T-helper 22 cell (primary cell): Measurements from ENCODE around the gene RERE.
"Not testable (repeated sequence)": the region's sequence is repeated elsewhere in the genome, so short reads cannot be mapped to it uniquely, and the experiment has no call there.

Experiments
- DNase-seq: peaks from one replicate; pipeline ENCODE4 v3.0.0-alpha.2; 2020; ENCODE audit warnings: low read depth

Gene RERE

DNA sequence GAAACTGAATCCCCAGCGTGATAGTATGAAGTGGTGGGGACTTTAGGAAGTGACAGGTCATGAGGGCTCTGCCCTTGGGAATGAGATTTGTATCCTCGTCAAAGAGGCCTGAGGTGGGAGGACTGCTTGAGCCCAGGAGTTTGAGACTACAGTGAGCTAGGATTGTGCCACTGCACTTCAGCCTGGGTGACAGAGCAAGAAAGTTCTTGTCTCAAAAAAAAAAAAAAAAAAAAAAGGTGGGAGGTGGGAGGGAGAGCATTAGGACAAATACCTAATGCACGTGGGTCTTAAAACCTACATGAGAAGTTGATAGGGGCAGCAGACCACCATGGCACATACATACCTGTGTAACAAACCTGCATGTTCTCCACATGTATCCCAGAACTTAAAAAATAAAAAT lies 24.0 kb upstream of the RERE start:
- DNase-seq = no peak

DNA sequence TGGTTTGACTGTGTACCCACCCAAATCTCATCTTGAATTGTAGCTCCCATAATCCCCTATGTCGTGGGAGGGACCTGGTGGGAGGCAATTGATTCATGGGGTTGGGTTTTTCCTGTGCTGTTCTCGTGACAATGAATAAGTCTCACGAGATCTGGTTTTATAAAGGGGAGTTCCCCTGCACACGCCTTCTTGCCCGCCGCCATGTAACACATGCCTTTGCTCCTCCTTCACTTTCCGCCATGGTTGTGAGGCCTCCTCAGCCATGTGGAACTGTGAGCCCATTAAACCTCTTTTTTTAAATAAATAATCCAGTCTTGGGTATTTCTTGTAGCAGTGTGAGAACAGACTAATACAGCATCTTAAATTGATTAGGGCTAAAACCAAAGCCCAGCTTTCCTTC lies 22.6 kb upstream of the RERE start:
- no peak for DNase-seq

DNA sequence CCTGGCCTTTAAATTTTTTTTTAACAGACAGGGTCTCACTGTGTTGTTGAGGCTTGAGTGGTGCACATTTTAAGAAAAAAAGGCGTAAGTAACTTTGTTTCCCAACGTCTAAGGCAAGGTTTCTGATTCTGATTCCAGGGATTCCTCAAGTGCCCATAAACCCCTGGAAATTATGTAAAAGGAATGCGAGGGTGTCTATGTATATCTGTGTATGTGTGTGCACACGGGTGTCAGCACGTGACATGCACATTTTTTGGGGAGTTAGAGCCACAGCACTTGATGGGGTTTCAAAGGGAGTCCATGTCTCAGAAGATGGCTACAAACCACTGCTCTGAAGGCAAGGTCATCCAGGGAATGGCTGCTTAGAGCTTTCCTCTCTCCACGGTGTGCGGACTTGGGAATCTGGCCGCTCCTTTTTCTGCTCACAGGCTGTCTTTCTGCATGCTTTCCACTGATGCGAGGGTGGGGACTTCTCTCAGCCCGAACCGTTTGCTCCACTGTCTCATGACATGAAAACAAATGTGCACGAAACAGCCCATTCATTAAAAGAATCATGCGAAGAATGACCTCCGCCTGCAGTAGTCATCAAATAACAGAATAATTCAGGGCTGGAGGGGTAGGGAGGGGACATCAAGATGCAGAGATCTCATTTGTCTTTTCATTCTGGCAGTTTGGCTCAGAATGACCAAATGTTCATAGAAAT lies 18.7 kb upstream of the RERE start:
- DNase-seq = no peak

DNA sequence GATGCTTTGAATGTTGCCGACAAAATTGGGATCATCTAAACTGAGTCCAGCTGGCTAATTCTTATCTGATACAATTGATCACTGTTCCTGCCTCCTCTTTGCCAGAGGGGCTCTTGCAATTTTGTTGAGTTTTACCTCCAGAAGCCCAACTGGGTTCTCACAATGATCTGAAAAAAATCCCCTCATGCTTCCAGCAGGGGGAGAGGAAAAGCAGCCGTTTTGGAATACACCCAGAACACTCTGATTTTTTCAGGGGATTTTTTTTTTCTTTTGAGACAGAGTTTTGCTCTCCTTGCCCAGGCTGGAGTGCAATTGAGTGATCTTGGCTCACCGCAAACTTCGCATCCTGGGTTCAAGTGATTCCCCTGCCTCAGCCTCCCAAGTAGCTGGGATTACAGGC lies 13.9 kb upstream of the RERE start:
- no peak for DNase-seq

DNA sequence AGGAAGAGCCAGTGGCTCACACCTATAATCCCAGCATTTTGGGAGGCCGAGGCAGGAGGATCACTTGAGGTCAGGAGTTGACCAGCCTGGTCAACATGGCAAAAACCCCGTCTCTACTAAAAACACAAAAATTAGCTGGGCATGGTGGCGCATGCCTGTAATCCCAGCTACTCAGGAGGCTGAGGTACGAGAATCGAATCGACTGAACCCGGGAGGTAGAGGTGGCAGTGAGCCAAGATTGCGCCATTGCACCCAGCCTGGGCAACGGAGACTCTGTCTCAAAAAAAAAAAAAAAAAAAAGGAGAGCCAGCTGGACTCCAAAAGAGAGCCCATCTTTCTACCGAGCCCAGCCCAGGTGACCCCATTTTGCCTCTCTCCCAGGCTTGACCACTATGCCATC lies 13.3 kb upstream of the RERE start:
- DNase-seq = not testable (repeated sequence)

DNA sequence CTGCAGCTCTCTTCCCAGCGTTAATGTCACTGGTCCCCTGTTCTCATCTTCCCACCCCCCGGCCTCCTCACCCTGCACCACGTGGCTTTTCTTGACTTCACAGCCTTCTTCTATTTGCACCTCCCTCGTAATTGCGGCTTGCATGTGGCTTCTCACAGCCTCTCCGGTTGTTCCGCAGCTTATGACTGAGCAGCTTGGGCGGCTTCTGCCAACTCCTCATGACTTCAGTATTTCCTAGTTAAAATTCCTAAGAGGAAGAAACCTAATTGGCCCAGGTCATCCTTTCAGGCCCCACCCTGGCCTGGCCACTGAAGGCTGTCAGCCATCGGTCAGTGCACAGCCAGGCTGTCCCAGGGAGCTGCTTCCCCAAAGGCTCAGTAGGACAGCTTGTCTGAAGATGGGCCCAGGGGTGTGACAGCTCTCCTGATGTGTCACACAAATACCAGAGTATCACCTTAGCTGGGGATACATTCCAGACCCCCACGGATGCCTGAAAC lies 8.6 kb upstream of the RERE start:
- DNase-seq = no peak

DNA sequence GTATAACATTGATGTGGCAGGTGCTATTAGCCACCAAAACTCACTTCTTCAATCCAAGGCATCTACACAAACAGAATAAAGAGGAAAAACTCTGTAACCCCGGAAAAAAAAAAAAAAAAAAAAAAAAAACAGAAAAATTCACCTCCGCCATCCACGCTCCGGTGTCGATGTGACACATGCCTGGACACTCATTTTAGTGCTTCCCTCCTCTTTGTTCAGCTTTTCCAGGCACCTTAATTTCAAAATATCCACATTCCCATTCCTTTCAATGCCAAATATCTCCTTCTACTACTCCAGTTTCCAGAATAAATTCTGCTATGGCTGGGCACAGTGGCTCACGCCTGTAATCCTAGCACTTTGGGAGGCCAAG lies 5.8 kb upstream of the RERE start:
- no peak for DNase-seq

DNA sequence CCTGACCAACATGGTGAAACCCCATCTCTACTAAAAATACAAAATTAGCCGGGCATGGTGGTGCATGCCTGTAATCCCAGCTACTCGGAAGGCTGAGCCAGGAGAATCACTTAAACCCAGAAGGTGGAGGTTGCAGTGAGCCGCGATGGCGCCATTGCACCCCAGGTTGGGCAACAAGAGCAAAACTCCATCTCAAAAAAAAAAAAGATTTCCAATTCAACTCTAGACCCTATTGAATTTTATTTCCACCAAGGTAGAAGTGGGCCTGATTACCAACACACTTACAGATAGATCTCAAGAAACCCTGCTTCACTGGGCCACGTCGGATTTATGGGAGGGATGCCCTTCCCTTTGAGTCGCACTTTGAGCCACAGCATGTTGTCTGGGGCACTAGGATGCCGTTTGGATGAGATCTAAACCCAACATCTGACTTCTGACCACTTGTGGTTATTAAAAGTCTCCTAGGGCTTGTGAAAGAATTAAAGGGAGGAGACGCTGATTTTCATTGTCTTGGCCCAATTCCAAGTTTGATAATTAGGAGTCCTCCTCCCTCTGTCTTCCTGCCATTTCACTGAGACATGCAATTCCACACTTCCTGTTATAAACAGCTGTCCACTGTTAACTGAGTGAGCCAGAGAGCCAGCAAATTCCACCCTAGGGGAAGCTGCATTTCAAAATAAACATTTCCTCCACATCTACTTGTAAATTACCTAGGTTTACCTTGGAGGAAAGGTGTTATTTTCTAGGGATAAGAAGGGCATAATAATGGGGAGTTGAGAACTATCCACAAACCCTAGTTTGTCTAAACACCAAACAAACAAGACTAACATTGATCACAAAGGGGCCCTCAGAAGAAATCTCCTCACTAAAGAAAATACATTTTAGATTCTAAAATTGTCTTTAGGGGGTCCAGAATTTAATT lies 5.2 kb upstream of the RERE start:
- no peak for DNase-seq

DNA sequence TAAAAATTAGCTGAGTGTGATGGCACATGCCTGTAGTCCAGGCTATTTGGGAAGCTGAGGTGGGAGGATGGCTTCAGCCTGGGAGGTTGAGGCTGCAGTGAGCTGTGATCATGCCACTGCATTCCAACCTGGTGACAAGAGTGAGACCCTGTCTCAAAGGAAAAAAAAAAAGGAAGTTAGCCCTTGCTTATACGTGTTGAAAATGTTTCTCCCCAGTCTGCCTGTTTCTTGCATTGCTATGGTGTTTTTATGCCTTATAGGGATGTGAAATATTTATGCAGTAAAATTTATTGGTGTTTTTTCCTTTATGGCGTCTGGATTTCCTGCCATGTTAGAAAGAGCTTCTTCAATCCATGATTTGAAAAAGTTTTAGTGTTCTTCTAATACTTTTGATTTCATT lies 3.6 kb upstream of the RERE start:
- DNase-seq = no peak

DNA sequence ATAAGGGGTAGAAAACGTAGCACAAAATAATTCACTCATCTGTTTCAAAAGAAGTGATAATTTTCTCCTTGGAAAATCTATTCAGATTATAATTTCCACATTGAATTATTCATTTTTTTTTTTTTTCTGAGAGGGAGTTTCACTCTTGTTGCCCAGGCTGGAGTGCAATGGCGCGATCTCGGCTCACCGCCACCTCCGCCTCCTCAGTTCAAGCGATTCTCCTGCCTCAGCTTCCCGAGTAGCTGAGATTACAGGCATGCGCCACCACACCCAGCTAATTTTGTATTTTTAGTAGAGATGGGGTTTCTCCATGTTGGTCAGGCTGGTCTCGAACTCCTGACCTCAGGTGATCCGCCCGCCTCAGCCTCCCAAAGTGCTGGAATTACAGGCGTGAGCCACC lies 1.3 kb upstream of the RERE start:
- DNase-seq = not testable (repeated sequence)

DNA sequence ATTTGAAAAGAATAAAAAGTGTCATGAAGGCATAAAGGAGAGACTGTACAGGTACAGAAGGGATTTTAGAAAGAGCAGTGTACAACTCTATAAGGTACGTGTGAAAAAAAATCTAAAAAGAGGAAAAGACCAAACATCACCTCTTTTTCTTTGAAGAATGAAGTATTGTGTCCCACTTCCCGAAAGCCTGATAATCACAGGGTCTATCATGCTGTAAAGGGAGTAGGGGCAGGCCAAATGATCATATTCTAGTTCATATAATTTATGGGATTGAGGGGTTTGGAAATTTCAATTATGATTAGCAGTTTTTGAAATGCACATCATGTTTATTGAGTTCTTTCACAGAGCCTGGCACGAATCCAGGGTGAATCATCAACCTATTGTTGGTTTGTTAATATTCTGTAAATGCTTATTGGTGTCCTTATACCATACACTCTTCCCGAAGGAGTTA lies 910 bp upstream of the RERE start:
- DNase-seq = no peak

DNA sequence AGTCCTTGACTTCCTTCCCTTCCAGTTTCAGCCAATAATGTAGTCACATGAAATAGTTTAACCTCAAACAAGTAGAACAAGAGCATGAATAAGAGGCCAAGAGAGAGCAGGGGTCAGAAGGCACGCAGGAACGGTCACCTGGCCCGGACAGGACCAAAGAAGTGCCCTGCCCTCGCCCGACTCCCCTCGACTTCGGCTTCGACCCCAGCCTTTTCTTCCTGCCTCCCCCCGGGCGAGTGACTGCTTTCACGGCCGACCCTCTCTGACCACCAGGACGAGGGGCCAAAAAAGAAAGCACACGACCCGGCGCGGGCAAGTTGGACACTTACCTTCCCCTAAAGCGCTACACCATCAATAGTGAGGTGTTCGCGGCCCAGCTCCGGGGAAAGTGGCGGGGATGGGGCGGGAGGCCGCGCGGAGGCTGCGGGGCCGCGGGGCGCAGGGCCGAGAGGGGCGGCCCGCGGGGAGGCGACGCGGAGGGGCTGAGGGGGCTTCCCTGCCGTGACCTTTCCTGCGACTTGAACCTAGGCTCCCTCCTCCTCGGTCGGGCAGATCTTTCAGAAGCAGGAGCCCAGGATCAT lies 519 bp downstream of the RERE start:
- DNase-seq = peak; percentile 2

DNA sequence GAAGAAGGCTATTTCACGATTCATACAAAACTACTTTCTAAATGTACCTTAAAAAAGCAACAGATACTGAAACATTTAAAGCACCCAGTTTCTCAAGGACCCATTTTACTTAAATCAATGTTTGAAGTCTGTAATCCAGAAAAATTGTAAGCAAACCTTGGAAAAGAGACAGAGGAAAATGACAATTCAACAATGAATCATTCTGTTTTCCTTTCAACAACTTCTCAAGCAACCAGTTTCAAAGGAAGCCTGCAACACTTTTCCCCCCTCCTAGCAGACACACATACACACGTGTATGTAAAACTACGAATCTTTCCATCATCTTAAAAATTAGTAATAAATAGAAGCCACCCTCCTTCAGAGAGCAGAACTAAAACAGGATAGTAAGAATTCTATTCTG lies 1.2 kb downstream of the RERE start:
- DNase-seq = no peak

DNA sequence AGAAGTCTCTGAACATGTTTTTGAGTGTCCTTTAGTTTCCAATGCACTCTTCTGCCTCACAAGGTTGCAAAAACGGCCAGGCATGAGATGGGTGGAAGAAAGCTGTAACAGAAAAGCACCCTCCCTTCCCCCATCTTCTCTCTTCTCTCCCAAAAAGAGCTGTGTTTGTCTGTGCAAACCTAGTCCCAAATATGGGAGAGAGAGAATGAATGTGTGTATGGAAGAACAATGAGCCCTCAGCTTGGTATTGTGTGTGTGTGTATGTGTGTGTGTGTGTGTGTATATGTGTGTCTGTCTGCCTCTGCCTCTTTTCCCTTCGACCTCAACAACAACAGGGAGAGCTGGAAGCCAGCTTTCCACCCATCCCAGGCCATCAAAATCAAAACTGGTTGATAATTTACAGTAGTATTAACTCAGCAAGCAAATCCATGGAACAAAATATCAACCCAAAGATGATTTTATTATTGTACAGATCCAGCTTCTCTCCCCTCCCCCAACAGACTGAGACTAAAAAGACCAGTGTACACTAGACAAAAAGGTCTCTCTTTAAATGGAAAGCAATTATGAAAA lies 1.8 kb downstream of the RERE start:
- no peak for DNase-seq

DNA sequence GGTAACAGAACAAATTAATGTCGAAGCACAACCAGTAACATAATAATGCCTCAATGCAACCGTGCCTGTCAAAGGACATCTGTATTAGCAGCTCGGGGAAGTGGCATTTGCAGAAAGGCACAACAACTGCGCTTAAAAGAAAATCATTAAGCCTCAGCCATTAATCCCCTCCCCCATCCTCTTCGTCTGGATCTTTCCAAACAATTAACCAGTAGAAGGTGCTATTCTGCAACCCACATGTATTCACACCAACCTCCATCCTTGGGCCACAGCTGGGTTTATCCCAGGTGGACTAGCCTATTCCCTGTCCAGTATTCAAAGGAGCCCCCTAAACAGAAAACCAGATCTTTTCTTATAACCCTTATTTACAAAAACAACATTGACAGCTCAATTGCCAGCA lies 2.6 kb downstream of the RERE start:
- DNase-seq = no peak

DNA sequence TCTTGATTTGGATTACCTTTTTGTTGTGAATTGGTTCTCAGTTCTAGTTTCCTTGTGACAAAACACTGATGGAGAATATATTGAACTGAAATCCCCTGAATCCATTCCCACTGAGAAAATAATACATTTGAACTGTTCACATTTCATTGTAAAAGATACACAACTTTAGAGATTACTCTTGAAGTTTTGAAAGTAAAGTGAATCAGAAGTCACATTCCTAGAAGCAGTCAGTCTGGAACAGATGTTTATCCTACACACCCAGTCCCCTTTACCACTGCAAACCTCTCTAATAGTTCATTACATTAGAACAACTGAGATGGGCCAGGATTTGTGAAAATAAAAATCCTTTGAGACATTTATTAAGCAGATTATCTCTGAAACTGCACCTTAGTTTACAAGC lies 3.4 kb downstream of the RERE start:
- DNase-seq = no peak

DNA sequence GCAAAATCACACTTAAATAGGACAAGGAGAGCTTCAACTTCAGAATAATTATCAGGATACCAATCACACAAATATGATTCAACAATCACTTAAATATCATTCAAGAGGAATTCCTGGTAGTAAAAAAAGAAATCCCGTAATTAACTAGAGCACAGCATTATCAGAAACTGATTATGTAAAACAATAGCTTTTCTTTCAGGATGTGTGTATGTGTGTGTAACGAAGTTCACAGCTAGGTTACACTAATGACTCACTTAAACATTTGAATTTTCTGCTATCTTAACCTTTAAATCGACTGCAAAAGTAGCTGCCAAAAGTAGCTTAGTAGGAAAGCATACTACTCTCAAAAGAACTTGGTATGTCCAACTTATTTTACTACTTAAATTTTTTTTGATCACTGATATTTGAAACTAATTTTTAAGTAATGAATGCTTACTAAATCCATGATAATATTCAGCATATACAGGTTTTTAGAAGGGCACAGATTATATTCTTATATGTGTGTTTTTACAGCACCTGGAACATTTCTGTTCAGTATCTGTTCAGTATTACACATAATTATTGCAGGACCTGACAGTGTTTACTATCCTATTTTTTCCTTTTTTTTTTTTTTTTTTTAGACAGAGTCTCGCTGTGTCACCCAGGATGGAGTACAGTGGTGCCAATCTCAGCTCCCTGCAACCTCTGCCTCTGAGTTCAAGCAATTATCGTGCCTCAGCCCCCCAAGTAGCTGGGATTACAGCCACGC lies 4.2 kb downstream of the RERE start:
- DNase-seq = no peak

DNA sequence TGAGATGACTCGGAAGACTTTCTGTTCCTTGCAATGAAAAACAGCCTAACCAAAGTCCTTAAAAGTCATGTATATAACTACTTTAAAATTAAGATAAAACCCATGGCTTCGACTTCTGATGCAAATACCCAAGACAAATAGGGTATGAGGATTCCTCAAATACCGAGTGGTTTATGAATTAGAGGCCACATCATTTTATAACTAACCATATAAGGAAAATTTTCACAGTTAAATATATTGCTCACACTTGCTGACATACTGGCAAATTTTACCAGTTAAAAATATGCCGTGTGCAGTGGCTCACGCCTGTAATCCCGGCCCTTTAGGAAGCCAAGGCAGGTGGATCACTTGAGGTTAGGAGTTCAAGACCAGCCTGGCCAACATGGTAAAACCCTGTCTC lies 5.4 kb downstream of the RERE start:
- no peak for DNase-seq

DNA sequence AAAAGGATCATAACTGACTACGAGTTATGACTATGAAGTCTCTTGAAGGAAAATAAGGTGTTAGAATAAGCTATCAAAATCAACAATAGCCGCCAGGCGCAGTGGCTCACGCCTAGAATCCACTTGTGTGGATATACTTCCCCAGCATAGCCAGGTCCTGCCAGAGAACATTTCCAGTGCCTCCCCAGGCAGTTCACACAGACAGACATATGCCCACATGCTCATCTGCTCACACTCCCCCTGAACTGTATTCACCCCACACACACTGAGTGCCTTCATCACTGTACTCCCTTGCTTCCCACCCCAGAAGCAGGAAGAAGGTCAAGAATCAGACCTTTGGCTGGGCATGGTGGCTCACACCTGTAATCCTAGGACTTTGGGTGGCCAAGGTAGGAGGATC lies 6.5 kb downstream of the RERE start:
- no peak for DNase-seq

DNA sequence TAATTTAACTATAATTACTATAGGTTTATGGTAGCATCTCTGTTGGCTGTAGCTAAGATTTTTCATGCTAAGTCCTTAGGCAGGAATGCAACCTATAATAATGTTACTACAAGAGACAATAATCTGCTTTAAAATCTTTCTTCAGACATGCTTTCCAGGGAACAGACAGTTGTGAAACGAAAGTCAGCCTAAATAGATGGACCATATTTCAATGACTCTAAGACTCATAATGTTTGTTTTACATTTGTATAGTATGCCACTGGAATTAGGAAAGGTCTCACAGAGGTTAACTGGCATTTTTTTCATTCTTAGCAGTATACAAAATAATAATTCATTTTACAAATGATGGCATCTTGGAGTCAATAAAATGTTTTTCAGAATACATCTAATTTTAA lies 8.1 kb downstream of the RERE start:
- no peak for DNase-seq

DNA sequence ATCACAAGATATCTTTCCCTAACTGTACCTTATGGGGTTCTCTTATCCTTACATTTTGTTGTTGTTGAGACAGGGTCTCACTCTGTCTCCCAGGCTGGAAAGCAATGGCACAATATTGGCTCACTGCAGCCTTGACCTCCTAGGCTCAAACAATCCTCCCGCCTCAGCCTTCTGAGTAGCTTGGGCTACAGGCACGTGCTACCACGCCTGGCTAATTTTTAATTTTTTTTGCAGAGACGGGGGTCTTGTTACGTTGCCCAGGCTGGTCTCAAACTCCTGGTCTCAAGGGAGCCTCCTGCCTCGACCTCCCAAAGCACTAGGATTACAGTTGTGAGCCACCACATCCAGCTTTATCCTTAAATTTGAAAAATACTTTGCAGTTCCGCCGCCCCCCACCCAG lies 10.4 kb downstream of the RERE start:
- no peak for DNase-seq

DNA sequence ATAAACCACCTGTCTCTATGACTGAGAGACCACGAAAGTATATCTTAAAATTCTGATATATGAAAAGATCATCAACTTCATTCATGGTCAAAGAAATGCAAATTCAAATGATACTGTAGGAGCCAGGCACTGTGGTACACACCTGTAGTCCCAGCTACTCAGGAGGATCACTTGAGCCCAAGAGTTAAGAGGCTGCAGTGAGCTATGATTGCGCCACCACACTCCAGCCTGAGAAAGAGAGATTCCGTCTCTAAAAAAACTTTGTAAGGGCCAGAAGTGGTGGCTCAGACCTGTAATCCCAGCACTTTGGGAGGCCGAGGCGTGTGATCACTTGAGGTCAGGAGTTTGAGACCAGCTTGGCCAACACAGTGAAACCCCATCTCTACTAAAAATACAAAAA lies 17.0 kb downstream of the RERE start:
- no peak for DNase-seq
